GM18517 (cell line): ENCODE data around the gene DPM2.

Source experiments
- ATAC-seq: cut with Tn5 transposase; IDR thresholded peaks from one replicate; pipeline ENCODE4 v1.9.1; 2021; ENCODE audit warnings: mild to moderate bottlenecking, moderate library complexity; ENCODE audit not compliant: unreplicated experiment

DPM2 gene

DNA sequence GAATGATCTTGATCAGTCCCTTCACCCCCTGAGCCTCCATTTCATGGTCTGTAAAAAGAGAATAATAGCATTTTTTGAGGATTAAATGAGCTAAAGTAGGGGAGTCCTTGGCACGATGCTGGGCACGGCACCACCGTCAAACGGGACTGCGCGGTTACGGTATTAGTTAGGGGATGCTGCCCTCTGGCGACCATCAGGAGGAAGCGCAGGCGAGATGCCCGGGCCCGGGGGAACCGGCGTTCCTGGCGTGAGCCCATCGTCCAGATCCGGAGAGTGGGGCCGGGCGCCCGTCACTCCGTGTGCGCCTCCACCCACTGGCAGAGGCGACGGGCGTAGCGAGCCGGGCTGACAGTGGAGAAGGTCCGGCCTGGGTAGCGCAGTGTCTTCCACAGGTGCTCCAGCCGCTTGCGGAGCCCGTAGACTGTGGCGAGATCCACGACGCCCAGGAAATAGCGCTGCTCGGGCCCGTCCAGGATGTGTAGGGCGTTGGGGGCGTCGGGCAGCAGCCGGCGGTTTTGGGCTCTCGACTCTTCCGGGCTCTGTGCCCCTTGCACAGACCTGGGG, 16.0 kb downstream of the DPM2 start:
- ATAC-seq: no peak

DNA sequence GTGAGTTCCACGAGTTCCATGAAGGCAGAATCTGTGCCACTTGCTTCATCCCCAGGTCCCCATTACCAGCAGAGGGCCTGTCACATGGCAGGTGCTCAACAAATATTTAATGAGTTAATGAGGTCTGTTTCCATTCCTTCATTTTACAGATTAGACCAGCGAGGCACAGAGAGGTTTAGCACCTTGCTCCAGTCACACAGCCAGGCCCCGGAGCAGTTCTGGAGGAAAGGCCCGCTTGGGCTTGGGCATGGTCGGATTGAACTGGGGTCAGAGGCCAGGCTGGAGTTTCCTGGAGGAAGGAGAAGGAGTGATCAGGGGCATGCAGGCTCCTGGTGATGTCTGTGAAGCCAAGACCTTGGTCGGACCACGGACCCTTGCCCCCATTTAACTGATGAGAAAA, 16.9 kb downstream of the DPM2 start:
- ATAC-seq: no peak

- ATAC-seq: no peak
Measured at GRCh38 chr9:127919253-127919815, 18.3 kb downstream of the DPM2 start.

- no peak for ATAC-seq
Measured at GRCh38 chr9:127918183-127919107, 19.2 kb downstream of the DPM2 start.

- ATAC-seq: peak; percentile 42
Measured at GRCh38 chr9:127917603-127918002, 20.1 kb downstream of the DPM2 start.

DNA sequence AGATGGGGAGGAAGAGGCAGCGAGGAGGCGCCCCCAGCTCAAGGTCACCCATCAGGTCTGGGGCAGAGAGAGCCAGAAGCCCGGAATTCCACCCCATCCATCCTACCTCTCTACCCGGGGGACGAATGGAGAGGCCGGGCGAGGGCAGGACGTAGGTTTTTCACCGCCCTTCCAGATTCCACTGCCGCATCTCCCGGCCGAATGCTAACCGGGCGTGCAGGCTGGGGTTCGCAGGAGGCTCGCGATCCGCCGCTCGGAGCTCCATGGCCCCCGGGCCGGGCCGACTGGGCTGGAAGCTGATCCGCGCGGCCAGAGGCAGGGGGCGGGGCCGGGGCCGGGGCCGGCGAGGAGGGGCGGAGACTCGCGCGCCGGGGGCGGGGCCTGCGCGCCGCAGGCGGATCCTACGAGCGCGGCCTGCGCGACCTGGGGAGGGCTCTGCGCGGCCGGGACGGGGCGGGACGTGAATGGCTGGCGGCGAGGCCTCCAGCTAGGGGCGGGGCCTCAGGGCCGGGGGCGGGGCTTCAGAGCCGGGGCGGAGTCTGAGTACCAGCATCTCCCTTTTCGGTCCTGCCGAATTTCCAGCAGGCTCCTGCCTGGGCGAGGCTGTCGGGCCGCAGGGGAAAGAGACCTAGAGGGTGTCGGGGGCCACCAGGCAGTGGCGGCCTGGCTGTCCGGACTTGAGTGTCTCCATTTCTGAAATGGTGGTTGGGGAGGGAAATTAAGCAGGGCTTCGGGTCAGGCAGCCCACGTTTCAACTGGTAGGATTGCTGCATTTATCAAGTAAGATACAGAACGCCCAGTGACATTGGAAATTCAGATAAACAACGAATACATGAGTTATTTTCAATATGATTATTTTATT, 20.7 kb downstream of the DPM2 start, which contains the start of gene ST6GALNAC4:
ST6GALNAC4 (minus strand) TSS at position 322 of the 862 bp plus-strand sequence. CDS start 622 bp downstream, outside the sequence.
- ATAC-seq: peak; percentile 33

DNA sequence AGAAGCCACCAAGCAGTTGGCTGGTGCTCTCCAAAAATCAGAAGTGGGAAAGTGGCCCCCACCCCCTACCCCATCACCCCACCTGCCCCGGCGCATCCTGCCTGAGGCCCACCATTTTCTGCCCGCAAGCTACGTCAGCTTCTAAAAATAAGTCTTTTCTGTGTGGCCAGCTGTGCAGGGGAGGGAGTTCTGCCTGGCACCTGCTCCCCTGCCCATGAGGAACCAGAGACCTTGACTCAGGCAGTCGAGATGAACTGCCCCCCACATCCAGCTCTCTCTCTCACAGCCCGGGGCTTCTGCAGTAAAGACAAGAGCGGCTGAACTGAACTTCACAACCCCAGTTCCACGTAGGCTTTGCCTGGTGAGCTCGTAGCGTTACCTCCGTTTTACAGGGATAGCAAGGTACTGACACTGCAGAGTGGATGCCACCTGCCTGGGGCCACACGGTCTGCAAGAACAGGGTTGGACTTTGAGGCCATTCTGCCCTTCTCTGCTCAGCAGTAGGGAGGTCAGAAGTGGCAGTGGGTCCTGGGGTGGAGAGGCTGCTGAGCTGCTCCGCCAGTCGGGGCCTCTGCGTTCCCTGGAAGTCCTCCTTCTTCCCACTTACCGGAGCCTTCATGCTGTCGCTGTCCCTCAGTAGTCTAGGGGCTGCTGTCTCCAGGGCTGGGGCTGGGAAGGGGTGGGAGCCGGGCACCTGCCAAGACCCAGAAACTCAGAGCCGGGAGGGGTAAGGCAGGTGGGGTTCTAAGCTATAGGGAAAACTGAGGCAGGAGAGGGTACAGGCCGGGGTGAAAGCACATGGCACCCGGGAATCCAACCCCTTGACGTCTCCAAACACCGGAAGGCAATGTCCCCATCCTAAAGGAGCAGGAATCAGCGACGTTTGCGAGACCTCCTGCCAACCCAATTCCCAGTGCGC, 21.6 kb downstream of the DPM2 start:
- peak; percentile 36 for ATAC-seq

DNA sequence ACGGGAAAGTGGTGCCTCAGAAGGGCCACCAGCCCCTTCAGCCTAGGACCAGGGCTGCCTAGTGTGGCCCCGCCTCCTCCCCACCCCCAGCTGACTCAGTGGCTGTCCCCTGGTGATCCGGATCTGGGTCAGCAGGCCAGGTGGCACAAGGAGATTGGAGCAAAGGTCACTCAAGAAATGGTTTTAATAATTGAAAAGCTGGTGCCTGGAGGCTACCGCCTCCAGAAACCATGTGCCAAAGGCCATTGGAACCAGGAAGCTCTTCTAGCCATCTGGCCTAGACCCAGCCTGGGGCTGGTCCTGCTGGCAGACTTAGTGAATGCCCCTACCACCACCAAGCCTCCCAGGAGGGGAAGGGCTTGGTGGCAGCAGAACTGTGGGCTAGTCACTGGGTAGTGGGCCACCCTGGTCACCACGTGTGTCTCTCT, 22.3 kb downstream of the DPM2 start:
- no peak for ATAC-seq

DNA sequence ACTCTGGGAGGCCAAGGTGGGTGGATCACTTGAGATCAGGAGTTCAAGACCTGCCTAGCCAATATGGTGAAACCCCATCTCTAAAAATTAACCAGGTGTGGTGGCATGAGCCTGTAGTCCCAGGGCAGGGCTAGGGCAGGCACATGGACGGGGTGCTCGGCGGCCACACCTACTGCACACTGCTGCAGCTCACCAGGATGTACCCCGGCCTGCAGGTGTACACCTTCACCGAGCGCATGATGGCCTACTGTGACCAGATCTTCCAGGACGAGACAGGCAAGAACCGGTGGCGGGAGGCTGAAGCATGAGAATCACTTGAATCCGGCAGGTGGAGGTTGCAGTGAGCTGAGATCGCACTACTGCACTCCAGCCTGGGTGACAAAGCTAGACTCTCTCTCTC, 24.0 kb downstream of the DPM2 start:
- ATAC-seq: no peak

DNA sequence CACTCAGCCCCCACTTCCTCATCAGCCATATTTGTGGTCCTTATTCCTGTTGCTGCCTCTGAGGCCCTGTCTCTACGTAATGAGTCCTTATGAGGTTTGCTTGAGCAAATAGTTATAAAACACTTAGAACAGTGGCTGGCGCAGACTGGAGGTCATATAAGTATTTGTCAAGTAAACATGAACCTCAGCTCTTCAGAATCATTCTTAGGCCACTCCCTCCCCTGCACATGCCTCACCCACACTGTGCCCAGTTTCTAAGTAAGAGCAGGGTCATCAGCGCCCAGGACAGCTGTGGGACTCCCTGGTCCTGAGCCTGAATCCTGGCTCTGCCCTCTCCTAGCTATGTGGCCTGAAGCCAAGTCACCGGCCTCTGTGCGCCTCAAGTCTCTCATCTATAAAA, 24.8 kb downstream of the DPM2 start:
- no peak for ATAC-seq

- ATAC-seq: no peak
Measured at GRCh38 chr9:127912296-127912695, 25.4 kb downstream of the DPM2 start.

DNA sequence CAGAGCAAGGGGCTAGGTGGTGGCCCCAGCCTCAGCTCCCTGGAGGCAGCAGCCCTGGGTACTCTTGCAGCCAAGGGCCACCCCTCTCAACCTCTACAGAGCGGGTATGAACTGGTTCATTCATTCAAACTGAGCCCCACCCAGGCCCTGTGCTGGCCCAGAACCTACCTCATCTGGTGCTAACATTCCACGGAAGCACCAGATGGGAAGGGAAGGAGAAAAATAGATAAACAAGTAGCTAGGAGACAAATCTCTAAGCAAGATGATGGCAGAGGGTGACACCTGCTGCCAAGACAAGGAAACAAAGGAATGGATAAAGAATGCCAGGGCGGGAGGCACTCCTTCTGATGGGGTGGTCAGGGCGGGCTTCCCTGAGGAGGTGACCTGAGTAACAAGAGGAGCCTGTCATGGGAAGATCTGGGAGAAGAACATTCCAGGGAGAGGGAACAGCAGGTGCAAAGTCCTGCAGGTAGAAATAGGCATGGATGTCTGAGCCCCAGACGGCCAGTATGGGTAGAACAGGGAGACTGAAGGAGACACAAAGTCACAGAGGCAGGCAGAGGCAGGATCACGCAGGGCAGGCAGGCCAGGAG, 26.9 kb downstream of the DPM2 start:
- ATAC-seq: no peak

GRCh38 chr9:127909839-127910273, 27.8 kb downstream of the DPM2 start:
- no peak for ATAC-seq

DNA sequence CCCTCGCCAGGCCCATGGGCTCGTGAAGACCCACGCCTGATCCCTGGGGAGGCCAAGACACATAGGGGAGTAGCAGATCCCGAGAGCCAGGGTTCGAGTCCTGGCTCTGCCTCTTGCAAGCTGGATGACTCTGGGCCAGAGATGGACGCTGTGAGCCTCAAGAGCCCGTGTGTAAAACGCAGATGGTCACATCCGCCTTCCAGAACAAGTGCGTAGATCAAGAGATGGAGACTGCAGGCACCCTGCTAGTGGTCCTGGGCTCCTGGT, 29.1 kb downstream of the DPM2 start:
- ATAC-seq: no peak

GRCh38 chr9:127907867-127908659, 29.6 kb downstream of the DPM2 start:
- no peak for ATAC-seq

- no peak for ATAC-seq
Measured at GRCh38 chr9:127905788-127906191, 31.9 kb downstream of the DPM2 start.

GRCh38 chr9:127905004-127905728, 32.5 kb downstream of the DPM2 start:
- no peak for ATAC-seq

- no peak for ATAC-seq
Measured at GRCh38 chr9:127904561-127905003, 33.1 kb downstream of the DPM2 start.
